ENCODE results near the gene SYNE1. TPM values are rescaled to one million over a fixed set of nuclear protein-coding genes. Genes with fewer than 3 reads are reported as not detected.
A peak's percentile ranks its signal among the peaks of the same experiment; 100 is the strongest.
"Not testable (repeated sequence)": the region's sequence is repeated elsewhere in the genome, so short reads cannot be mapped to it uniquely, and the experiment has no call there.

The SYNE1 gene
- total RNA-seq, 1 donor from 2014 or later, result 14.2 TPM

DNA sequence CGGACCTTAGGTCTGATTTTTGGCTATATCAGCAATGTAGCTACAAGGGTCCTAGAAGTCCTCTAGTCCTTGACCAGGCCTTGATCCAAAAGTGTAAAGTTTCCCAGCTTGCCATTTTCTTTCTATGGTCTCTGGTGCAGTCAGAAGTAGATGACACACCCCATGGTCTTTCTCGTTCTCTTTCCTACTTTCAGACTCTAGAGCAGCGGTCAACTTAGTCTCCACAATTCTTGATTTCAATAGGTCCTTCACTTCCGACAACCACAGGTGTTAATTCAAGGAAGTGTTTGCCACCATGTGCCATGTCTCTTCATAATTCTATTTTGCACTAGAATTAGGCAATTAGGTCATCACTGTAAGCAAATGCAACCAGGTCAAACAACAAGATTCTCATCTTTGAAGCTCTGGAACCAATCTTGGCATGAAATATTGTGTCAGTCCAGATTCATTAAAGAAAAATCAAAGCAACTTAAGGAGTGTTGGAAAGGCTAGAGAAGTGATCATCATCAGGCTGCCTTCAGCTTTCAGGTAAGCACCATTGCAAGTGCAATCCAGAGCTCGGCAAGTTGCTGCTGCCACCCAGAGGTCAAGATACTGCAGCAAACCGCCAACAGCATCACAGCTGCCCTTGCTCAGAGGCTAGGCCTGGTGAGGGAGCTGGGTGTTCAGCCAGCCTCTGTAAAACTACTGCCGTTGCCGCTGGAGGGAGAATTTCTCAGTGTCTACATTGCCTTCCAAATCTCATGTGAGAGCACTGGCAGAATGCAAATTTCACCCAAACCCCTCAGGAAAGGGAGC, 5.6 kb upstream of the SYNE1 start:
- Mint-ChIP-seq H3K27ac (no peak overlapping the region), H3K4me1 (ENCODE audit: low read depth) (no peaks in the 10 kb centered on the region), H3K4me3 (ENCODE audit: low read depth) (no peak overlapping the region), H3K27me3 (ENCODE audit: low read depth) (peaks cover 18% of the 10 kb centered on the region), H3K36me3 (ENCODE audit: low read depth) (no peaks in the 10 kb centered on the region), H3K9me3 (no peaks in the 10 kb centered on the region)
- no peak for DNase-seq (ENCODE audit: low spot score)
- intact Hi-C loops (cut with micrococcal nuclease), result no loop called here

DNA sequence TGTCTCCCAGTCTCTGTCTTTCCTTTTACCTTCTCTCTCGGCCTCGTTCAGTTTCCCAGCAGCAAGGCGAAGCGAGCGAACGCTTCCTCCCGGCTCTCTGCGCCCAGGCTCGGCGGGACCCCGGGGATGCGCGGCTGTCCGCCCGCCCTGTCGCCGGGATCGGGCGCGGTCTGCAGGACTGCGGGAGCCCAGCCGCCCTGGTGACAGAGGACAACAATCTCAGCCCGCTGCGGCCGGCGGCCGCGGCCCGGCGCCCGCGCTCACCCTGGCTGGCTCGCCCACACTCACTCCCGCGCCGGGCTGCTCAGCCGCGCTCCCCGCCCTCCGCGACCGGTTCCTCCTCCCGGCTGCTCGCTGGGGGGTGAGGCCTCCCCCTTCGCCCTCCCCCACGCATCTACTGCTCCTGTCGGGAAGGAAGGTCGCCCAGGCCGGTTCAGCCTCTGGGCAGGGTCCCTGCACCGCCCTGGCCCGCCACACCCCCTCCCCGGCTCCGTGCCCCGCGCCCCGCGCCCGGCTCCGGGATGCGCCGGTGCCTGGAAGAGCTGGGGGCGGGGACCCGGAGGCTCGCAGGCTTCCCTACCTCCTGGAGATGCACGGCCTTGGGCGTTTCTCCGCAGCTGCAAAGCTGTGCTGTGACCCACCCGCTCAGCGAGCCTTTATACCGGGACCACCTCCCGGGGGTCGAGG, 410 bp downstream of the SYNE1 start:
- Mint-ChIP-seq H3K36me3 (ENCODE audit: low read depth) (no peaks in the 10 kb centered on the region), H3K27me3 (ENCODE audit: low read depth) (peaks cover 43% of the 10 kb centered on the region), H3K27ac (no peak overlapping the region), H3K4me1 (ENCODE audit: low read depth) (peaks cover 6% of the 10 kb centered on the region), H3K9me3 (no peaks in the 10 kb centered on the region), H3K4me3 (ENCODE audit: low read depth) (peak overlapping the region; percentile 52)
- intact Hi-C loops (cut with micrococcal nuclease), result no loop called here
- DNase-seq (ENCODE audit: low spot score), result no peak

DNA sequence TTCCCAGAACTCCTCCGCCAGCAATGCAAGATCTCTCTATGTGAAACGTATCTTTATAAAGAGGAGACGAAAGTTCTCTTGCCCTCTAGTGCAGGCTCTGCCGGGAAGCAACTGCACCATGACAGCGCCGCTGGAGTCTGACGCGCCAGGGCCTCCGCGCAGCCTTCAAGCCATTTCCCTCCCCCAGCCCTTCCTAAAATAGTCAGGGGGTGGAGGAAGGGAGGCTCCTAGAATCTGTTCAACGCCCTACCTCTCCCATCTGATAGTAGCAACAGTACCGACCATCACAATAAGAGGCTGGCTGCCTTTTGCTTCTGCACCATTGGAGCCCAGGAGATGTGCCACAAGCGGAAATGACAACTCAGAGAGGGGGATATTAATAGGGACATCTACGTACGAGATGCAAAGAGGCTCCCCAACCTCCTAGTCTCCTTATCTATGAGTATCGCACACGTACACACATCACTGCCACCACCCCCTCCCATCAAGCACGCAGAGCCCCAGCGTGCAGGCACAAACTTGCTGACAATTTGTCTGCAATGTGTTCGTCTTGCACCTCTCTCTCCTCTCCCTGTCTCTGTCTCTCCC, 1.0 kb downstream of the SYNE1 start:
- Mint-ChIP-seq H3K36me3 (ENCODE audit: low read depth) (no peaks in the 10 kb centered on the region), H3K27ac (no peak overlapping the region), H3K27me3 (ENCODE audit: low read depth) (peaks cover 43% of the 10 kb centered on the region), H3K4me1 (ENCODE audit: low read depth) (peaks cover 6% of the 10 kb centered on the region), H3K9me3 (no peaks in the 10 kb centered on the region), H3K4me3 (ENCODE audit: low read depth) (peak overlapping the region; percentile 52)
- intact Hi-C loops (cut with micrococcal nuclease), result no loop called here
- no peak for DNase-seq (ENCODE audit: low spot score)

DNA sequence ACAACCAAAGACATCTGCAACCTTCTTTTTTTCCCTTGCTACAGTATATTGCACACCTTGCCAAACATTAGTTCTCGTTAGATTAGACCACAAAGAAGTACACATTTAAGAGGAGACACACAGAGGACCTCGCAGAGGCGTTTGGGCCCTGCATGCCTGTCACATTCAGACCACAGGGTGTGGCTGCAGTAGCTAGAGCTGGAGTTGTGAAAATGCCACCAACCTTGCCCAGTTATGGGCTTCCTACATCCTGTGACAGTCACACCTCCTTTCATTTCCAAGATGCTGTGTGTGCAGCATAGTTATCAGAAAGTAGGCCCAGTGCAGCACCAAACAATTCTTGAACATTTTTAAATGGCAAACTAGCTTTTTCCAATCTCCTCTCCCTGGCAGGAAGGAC, 2.4 kb downstream of the SYNE1 start:
- Mint-ChIP-seq H3K36me3 (ENCODE audit: low read depth) (no peaks in the 10 kb centered on the region), H3K27me3 (ENCODE audit: low read depth) (peaks cover 41% of the 10 kb centered on the region), H3K4me1 (ENCODE audit: low read depth) (peaks cover 6% of the 10 kb centered on the region), H3K4me3 (ENCODE audit: low read depth) (no peak overlapping the region), H3K27ac (no peak overlapping the region), H3K9me3 (no peaks in the 10 kb centered on the region)
- intact Hi-C loops (cut with micrococcal nuclease), result no loop called here
- no peak for DNase-seq (ENCODE audit: low spot score)

DNA sequence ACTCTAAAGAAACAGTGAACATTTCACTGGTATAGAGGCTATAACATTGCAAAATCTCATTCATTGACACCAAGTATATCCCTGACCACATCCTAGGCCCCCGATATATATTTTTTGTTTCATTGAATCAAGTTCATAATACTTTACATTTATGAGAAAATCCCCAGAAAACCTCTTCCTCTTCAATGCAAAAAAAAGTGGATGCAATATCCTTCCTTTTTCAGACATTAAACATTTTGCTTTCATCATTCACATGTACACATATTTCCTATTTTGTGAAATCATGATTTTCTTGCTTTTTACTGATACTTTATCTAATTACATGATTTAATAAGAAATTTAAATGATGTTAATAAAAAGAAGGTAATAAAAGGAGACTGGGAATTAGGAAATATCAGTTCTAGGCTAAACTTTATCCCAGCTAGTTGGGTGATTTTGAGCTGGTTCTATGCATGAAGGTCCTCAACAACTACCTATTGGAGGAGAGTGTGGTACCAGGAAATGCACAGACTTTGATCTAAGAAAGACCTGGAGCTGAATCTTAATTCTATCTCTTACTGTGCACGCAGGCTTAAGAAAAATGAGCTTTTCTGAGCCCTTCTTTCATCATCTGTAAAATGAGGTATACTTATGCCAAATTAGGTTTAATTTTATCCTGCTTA, 4.9 kb downstream of the SYNE1 start:
- Mint-ChIP-seq H3K27me3 (ENCODE audit: low read depth) (peaks cover 25% of the 10 kb centered on the region), H3K27ac (no peak overlapping the region), H3K9me3 (no peaks in the 10 kb centered on the region), H3K4me3 (ENCODE audit: low read depth) (no peak overlapping the region), H3K4me1 (ENCODE audit: low read depth) (peaks cover 6% of the 10 kb centered on the region), H3K36me3 (ENCODE audit: low read depth) (no peaks in the 10 kb centered on the region)
- intact Hi-C loops (cut with micrococcal nuclease), result no loop called here
- DNase-seq (ENCODE audit: low spot score), result no peak

DNA sequence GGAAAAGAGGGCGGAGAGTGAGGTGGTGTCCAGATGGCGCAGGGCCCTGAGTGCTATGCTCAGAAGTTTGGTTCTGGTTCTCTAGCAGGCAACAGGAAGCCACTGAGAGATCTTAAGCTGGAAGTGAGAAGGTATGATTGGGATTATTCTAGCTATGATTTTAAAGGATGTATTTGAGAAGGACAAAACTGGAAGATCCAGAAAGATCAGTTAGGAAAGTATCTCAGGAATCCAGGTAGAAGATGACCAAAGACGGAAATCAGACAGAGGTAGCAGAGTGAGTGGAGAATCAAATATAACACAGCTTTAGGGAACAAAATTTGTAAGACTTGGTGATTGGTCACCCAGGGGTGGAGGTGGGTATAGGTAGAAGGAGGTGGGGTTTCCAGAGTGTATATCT, 5.8 kb downstream of the SYNE1 start:
- peaks cover 21% of the 10 kb centered on the region for H3K27me3 Mint-ChIP-seq (ENCODE audit: low read depth)
- no peak overlapping the region for H3K4me3 Mint-ChIP-seq (ENCODE audit: low read depth)
- intact Hi-C loops (cut with micrococcal nuclease), result no loop called here
- H3K27ac Mint-ChIP-seq, result no peak overlapping the region
- peaks cover 5% of the 10 kb centered on the region for H3K4me1 Mint-ChIP-seq (ENCODE audit: low read depth)
- no peak for DNase-seq (ENCODE audit: low spot score)
- no peaks in the 10 kb centered on the region for H3K9me3 Mint-ChIP-seq
- H3K36me3 Mint-ChIP-seq (ENCODE audit: low read depth), result no peaks in the 10 kb centered on the region

DNA sequence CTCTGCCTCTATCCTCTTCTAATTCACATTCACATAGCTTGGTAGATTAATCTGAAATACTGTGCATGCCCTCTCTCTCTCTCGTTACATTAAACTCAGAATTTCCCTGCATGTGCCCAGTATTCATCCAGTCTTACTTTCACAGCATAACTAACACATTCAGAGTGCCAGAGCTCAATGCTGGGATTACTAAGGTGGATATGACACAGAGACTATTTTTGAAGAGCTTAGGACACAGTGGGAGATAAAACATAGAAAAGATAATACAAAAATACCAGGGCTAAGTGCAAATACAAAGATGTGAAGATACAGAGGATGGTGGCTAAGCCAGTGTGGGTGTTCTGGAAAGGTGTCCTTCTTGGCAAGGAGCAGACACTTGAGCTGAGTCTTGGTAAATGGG, 6.3 kb downstream of the SYNE1 start:
- Mint-ChIP-seq H3K9me3 (no peaks in the 10 kb centered on the region), H3K27me3 (ENCODE audit: low read depth) (peaks cover 16% of the 10 kb centered on the region), H3K27ac (no peak overlapping the region), H3K4me1 (ENCODE audit: low read depth) (peaks cover 2% of the 10 kb centered on the region), H3K36me3 (ENCODE audit: low read depth) (no peaks in the 10 kb centered on the region), H3K4me3 (ENCODE audit: low read depth) (no peak overlapping the region)
- intact Hi-C loops (cut with micrococcal nuclease), result no loop called here
- no peak for DNase-seq (ENCODE audit: low spot score)

DNA sequence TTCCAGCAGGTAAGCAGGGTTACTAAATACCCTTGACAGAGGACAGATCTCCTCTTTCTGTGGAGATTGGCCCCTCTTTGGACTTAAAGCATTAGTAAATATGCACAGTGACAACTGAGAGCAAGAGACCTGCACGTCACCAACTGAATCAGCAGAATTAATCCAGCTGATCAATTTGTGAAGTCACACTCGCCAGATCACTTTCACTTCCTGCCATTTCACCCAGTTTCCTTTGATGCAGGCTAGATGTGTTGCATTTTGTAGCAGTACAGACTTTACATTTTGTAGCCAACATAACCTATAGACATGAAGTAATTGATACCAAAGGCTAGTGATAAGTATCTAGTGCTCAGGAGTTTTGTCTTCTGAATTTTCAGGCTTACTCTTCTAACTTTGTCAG, 11.9 kb downstream of the SYNE1 start:
- H3K36me3 Mint-ChIP-seq (ENCODE audit: low read depth), result no peaks in the 10 kb centered on the region
- no peaks in the 10 kb centered on the region for H3K27me3 Mint-ChIP-seq (ENCODE audit: low read depth)
- no peak overlapping the region for H3K27ac Mint-ChIP-seq
- H3K9me3 Mint-ChIP-seq, result no peaks in the 10 kb centered on the region
- H3K4me3 Mint-ChIP-seq (ENCODE audit: low read depth), result no peak overlapping the region
- intact Hi-C loops (cut with micrococcal nuclease), result no loop called here
- no peaks in the 10 kb centered on the region for H3K4me1 Mint-ChIP-seq (ENCODE audit: low read depth)
- DNase-seq (ENCODE audit: low spot score), result no peak

DNA sequence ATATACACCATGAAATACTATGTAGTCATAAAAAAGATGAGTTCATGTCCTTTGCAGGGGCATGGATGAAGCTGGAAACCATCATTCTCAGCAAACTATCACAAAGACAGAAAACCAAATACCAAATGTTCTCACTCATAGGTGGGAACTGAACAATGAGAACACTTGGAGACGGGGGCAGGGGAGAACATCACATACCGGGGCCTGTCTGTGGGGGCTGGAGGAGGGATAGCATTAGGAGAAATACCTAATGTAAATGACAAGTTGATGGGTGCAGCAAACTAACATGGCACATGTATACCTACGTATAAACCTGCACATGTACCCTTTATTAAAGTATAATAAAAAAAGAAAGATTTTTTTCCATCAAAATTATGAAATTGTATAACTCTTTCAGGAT, 22.4 kb downstream of the SYNE1 start:
- H3K4me1 Mint-ChIP-seq (ENCODE audit: low read depth); H3K36me3 Mint-ChIP-seq (ENCODE audit: low read depth); DNase-seq (ENCODE audit: low spot score); H3K4me3 Mint-ChIP-seq (ENCODE audit: low read depth); intact Hi-C loops (cut with micrococcal nuclease); H3K9me3 Mint-ChIP-seq; H3K27me3 Mint-ChIP-seq (ENCODE audit: low read depth); H3K27ac Mint-ChIP-seq: not testable (repeated sequence)

DNA sequence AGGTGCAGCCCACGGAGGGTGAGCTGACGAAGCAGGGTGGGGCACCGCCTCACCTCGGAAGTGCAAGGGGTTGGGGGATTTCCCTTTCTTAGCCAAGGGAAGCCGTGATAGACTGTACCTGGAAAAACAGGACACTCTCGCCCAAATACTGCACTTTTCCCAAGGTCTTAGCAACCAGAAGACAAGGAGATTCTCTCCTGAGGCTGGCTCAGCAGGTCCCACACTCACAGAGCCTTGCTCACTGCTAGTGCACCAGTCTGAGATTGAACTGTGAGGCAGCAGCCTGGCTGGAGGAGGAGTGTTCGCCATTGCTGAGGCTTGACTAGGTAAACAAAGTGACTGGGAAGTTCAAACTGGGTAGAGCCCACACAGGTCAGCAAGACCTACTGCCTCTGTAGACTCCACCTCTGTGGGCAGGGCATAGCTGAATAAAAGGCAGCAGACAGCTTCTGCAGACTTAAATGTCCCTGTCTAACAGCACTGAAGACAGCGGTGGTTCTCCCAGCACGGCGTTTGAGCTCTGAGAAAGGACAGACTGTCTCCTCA, 28.0 kb downstream of the SYNE1 start:
- no peaks in the 10 kb centered on the region for H3K27me3 Mint-ChIP-seq (ENCODE audit: low read depth)
- no peak overlapping the region for H3K4me3 Mint-ChIP-seq (ENCODE audit: low read depth)
- H3K4me1 Mint-ChIP-seq (ENCODE audit: low read depth), result no peaks in the 10 kb centered on the region
- no peaks in the 10 kb centered on the region for H3K36me3 Mint-ChIP-seq (ENCODE audit: low read depth)
- intact Hi-C loops (cut with micrococcal nuclease), result no loop called here
- H3K9me3 Mint-ChIP-seq, result no peaks in the 10 kb centered on the region
- DNase-seq (ENCODE audit: low spot score), result no peak
- H3K27ac Mint-ChIP-seq, result no peak overlapping the region

DNA sequence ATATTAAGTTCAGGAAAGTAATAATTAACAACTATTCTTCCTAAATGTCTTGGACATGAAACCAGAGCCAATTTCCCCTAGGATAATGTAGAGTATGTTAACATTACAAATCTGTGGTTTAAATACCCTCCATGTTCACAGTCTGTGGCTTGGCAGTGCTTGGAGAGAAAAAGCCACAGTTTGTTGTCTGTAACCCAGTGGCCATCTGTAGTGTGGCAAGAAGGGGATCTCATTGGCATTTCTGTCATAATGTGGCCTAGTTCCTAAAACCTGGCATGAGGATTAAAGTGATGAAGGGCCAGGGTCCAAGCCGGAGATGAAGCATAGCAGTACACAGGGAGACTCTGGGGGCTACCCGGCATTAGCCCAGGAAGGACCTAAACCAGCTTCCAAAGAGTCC, 31.2 kb downstream of the SYNE1 start:
- no peaks in the 10 kb centered on the region for H3K36me3 Mint-ChIP-seq (ENCODE audit: low read depth)
- H3K27me3 Mint-ChIP-seq (ENCODE audit: low read depth), result no peaks in the 10 kb centered on the region

DNA sequence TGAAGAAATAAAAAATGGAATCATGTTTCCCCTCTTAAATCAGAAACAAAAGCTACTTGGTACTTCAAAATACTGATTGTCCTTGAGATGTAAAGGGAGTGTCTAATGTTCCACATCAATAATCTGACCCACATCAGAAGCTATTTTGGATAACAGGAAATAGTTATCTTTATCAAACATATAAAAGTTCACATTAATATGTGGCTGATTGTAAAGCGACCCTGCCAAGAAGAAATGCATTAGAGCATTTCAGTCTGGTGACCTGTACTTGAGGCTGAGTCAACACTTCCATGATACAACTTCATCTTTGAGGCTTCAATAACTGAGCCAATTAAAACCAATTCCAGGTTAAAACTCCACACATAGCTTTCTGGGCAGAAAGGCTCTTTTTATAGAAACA, 31.8 kb downstream of the SYNE1 start:
- Mint-ChIP-seq H3K4me3 (ENCODE audit: low read depth) (no peak overlapping the region), H3K4me1 (ENCODE audit: low read depth) (no peaks in the 10 kb centered on the region), H3K27me3 (ENCODE audit: low read depth) (no peaks in the 10 kb centered on the region), H3K27ac (no peak overlapping the region), H3K9me3 (no peaks in the 10 kb centered on the region), H3K36me3 (ENCODE audit: low read depth) (no peaks in the 10 kb centered on the region)
- intact Hi-C loops (cut with micrococcal nuclease), result no loop called here
- DNase-seq (ENCODE audit: low spot score), result no peak

More for the DNA sequence above, 31.2 kb downstream of the SYNE1 start:
- Mint-ChIP-seq H3K27ac (no peak overlapping the region), H3K9me3 (no peaks in the 10 kb centered on the region), H3K4me3 (ENCODE audit: low read depth) (no peak overlapping the region), H3K4me1 (ENCODE audit: low read depth) (no peaks in the 10 kb centered on the region)
- no peak for DNase-seq (ENCODE audit: low spot score)
- intact Hi-C loops (cut with micrococcal nuclease), result no loop called here

Measured in activated T-helper 2 cell treated with anti-CD3 and anti-CD28 coated beads, Interferon-gamma antibody, Interleukin-2, Interleukin-4, amounts not matched to agents 10 μg/mL and 5 μg/mL and 100 μg/mL, durations not matched to agents 14 hours and 24 hours and 36 hours (primary cell).